CD4-positive, alpha-beta T cell treated with Interleukin-21 for 1 hour (primary cell): ENCODE results near the gene RCOR2.
"Not testable (repeated sequence)": the region's sequence is repeated elsewhere in the genome, so short reads cannot be mapped to it uniquely, and the experiment has no call there.

Experiments
- DNase-seq: peaks from one replicate; pipeline ENCODE4 v3.0.0-alpha.2; 2020

RCOR2 gene

GRCh38 chr11:63876616-63877015 lies 40.3 kb downstream of the RCOR2 start:
- DNase-seq, result no peak

GRCh38 chr11:63875506-63876065 lies 41.4 kb downstream of the RCOR2 start:
- DNase-seq, result no peak

GRCh38 chr11:63874511-63874910 lies 42.5 kb downstream of the RCOR2 start:
- DNase-seq, result no peak

GRCh38 chr11:63873311-63873710 lies 43.7 kb downstream of the RCOR2 start:
- DNase-seq, result no peak

- DNase-seq, result no peak
Measured at GRCh38 chr11:63872800-63873197, 44.2 kb downstream of the RCOR2 start.

GRCh38 chr11:63871962-63872799 lies 44.8 kb downstream of the RCOR2 start:
- DNase-seq, result peak; percentile 63

- DNase-seq, result no peak
Measured at GRCh38 chr11:63870351-63871140, 46.4 kb downstream of the RCOR2 start.

GRCh38 chr11:63869683-63870082 lies 47.3 kb downstream of the RCOR2 start:
- DNase-seq, result peak; percentile 59

- DNase-seq, result no peak
Measured at GRCh38 chr11:63869171-63869591, 47.8 kb downstream of the RCOR2 start.

- no peak for DNase-seq
Measured at GRCh38 chr11:63868399-63869064, 48.4 kb downstream of the RCOR2 start.

- no peak for DNase-seq
Measured at GRCh38 chr11:63867511-63867910, 49.5 kb downstream of the RCOR2 start.

- DNase-seq, result peak; percentile 79
Measured at GRCh38 chr11:63866211-63866610, 50.8 kb downstream of the RCOR2 start.

- DNase-seq, result not testable (repeated sequence)
Measured at GRCh38 chr11:63863620-63864019, 53.3 kb downstream of the RCOR2 start.

GRCh38 chr11:63862923-63863322 lies 54.0 kb downstream of the RCOR2 start:
- DNase-seq, result no peak
